ENCODE measurements around the gene APOA1. TPM values are rescaled to one million over a fixed set of nuclear protein-coding genes. Genes with fewer than 3 reads are reported as not detected.
A peak's percentile ranks its signal among the peaks of the same experiment; 100 is the strongest.

Gene APOA1
- total RNA-seq, 1 donor from 2014 or later: 189 TPM

DNA sequence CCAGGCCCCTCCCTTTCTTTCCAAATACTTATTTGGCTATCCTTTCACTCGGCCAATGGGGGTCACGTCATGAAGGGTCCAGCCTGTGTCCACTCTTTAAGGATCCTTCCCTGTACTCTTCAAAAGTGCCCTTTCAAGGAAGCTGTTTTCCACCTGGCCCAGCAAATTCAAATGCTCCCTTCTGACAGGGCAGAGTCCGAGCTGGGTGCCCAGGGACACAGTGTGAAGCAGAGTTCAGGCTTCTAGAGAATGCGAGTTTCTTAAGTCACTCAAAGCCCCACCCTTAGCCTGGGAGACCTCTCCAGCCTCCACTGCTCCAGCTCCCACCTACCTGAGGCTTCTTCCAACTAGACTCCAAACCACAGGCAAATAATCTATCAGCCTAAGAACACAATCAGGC, 5.5 kb upstream of the APOA1 start:
- H3K4me1 Mint-ChIP-seq (ENCODE audit: low read depth): peaks cover 20% of the 10 kb centered on the region
- peak overlapping the region; percentile 88 for H3K27ac Mint-ChIP-seq

DNA sequence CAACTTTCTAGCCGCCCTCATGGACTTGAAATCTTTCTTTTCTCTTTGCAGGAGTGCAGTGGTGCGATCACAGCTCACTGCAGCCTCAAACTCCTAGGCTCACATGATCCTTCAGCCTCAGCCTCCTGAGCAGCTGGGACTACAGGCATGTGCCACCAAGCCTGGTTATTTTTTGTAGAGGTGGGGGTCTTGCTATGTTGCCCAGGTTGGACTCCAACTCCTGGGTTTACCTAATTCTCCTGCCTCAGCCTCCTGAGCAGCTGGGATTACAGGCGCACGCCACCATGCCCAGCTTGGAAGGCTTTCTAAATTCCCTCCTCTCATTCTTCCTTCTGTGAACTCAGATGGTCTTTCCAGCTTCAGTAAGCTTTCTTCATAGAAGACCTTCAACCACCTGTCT, 4.7 kb upstream of the APOA1 start:
- no peak for DNase-seq (ENCODE audit: low spot score, unreplicated experiment)
- TF ChIP-seq, protein P1, sequence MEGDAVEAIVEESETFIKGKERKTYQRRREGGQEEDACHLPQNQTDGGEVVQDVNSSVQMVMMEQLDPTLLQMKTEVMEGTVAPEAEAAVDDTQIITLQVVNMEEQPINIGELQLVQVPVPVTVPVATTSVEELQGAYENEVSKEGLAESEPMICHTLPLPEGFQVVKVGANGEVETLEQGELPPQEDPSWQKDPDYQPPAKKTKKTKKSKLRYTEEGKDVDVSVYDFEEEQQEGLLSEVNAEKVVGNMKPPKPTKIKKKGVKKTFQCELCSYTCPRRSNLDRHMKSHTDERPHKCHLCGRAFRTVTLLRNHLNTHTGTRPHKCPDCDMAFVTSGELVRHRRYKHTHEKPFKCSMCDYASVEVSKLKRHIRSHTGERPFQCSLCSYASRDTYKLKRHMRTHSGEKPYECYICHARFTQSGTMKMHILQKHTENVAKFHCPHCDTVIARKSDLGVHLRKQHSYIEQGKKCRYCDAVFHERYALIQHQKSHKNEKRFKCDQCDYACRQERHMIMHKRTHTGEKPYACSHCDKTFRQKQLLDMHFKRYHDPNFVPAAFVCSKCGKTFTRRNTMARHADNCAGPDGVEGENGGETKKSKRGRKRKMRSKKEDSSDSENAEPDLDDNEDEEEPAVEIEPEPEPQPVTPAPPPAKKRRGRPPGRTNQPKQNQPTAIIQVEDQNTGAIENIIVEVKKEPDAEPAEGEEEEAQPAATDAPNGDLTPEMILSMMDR (IDR thresholded peaks at IDR 0.05; ENCODE audit: unreplicated experiment): no peak

More for the DNA sequence above, 5.5 kb upstream of the APOA1 start:
- H3K27me3 Mint-ChIP-seq: no peaks in the 10 kb centered on the region
- TF ChIP-seq, protein P1 (IDR thresholded peaks at IDR 0.05; ENCODE audit: unreplicated experiment): no peak
- H3K9me3 Mint-ChIP-seq (ENCODE audit: low read depth): no peaks in the 10 kb centered on the region
- H3K36me3 Mint-ChIP-seq (ENCODE audit: insufficient read depth): peaks cover 19% of the 10 kb centered on the region
- no peak overlapping the region for H3K4me3 Mint-ChIP-seq (ENCODE audit: low read depth)
- DNase-seq (ENCODE audit: low spot score, unreplicated experiment): no peak

DNA sequence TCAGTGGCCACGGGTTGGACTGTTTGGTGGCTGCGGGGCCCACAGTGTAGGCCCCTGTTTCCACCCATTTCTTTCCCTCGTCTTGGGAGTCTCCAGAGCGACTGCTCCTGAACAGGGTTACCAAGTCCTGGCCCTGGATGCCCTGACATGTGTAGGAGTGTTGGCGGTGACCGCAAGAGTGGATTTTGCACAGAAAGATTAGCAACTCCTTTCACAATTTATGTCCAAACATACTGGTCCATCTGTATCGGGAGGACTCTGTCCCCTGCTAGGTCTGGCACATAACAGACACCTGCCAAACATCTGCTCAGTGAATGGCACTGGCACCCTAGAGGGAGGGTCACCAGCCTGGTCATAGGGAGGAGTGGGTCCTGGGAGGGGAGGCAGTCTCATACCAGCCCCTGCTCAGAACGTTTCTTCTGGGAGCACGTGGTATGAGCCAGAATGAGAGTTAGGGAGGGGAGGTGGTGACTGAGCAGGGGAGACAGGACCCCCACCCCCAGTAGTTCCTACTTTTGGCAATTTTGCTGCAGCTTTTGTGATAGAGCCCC, 3.4 kb upstream of the APOA1 start:
- DNase-seq (ENCODE audit: low spot score, unreplicated experiment): no peak
- Mint-ChIP-seq H3K9me3 (ENCODE audit: low read depth) (no peaks in the 10 kb centered on the region), H3K4me1 (ENCODE audit: low read depth) (peaks cover 36% of the 10 kb centered on the region), H3K27me3 (no peaks in the 10 kb centered on the region), H3K4me3 (ENCODE audit: low read depth) (no peak overlapping the region), H3K36me3 (ENCODE audit: insufficient read depth) (peaks cover 10% of the 10 kb centered on the region), H3K27ac (no peak overlapping the region)
- TF ChIP-seq, protein P1 (IDR thresholded peaks at IDR 0.05; ENCODE audit: unreplicated experiment): no peak

More for the DNA sequence above, 4.7 kb upstream of the APOA1 start:
- H3K9me3 Mint-ChIP-seq (ENCODE audit: low read depth): no peaks in the 10 kb centered on the region
- no peak overlapping the region for H3K27ac Mint-ChIP-seq
- H3K4me3 Mint-ChIP-seq (ENCODE audit: low read depth): no peak overlapping the region
- H3K27me3 Mint-ChIP-seq: no peaks in the 10 kb centered on the region
- H3K36me3 Mint-ChIP-seq (ENCODE audit: insufficient read depth): peaks cover 16% of the 10 kb centered on the region
- peaks cover 26% of the 10 kb centered on the region for H3K4me1 Mint-ChIP-seq (ENCODE audit: low read depth)

DNA sequence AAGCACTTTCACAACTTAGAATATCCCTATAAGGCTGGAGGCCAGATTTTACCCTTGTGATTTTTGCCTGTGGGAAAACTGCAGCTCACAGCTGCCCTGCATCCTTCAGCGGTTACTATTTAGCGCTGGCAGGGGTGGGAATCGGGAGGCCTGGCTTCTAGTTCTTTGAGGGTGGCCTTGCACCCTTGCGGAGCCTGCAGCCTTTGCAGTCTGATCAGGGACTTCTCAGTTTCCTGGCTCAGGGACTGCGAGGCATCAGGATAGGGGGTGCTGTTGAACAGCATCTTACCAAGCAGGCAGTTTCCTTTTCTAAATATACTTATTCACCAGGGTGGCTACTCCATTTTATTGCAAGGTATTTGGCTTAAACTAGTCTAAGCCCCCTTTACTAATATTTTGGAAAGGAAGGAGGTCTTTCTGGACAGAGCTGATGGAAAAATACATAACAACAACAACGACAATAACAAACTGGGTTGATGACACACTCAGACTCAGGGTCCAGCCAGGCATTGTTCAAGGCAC, 2.9 kb upstream of the APOA1 start:
- Mint-ChIP-seq H3K4me3 (ENCODE audit: low read depth) (no peak overlapping the region), H3K27me3 (no peaks in the 10 kb centered on the region), H3K9me3 (ENCODE audit: low read depth) (no peaks in the 10 kb centered on the region), H3K4me1 (ENCODE audit: low read depth) (peaks cover 38% of the 10 kb centered on the region), H3K36me3 (ENCODE audit: insufficient read depth) (peaks cover 9% of the 10 kb centered on the region), H3K27ac (no peak overlapping the region)
- TF ChIP-seq, protein P1 (IDR thresholded peaks at IDR 0.05; ENCODE audit: unreplicated experiment): no peak
- DNase-seq (ENCODE audit: low spot score, unreplicated experiment): no peak

DNA sequence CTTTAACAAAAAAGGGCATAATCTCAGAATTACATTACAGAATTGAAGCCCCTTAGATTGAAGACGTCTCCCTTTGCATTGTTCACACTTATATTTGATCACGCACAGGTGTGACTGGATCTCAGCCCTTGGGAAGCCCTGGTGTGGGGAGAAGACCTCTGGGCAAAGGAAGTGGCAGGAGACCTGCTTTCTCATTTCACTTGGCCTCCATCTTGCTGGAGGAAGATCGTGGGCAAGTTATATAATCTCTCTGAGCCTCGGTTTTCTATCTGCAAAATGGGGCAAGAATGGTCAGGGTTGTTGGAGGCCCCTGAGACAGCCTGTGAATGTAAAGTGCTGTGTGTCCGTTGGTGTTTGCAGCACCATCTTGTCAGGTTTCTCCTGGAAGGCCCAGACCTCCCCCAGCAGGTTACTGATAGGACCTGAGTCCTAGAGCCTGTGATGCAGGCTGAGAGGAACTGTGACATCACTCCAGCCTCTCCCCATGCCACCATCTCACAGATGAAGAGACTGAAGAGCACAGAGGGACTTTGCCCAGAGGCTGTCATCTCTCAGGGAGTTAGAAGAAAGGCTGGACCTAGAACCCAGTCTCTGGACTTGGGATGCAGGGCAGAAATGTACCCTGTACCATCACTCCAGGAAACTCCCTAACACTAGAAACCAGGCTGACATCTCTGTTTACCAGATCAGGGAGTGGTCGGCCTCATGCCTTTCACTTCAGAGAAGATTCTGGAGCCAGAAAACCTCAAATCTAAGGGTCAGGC, 1.1 kb upstream of the APOA1 start:
- peaks cover 38% of the 10 kb centered on the region for H3K4me1 Mint-ChIP-seq (ENCODE audit: low read depth)

More for the DNA sequence above, 1.1 kb upstream of the APOA1 start:
- Mint-ChIP-seq H3K27me3 (peaks cover 2% of the 10 kb centered on the region), H3K4me3 (ENCODE audit: low read depth) (no peak overlapping the region), H3K9me3 (ENCODE audit: low read depth) (no peaks in the 10 kb centered on the region), H3K27ac (peak overlapping the region; percentile 91), H3K36me3 (ENCODE audit: insufficient read depth) (peaks cover 3% of the 10 kb centered on the region)
- DNase-seq (ENCODE audit: low spot score, unreplicated experiment): no peak
- TF ChIP-seq, protein P1 (IDR thresholded peaks at IDR 0.05; ENCODE audit: unreplicated experiment): no peak

Measured in progenitor cell of endocrine pancreas (in vitro differentiated cells).